ENCODE data around the gene MARK2. TPM values are rescaled to one million over a fixed set of nuclear protein-coding genes. Genes with fewer than 3 reads are reported as not detected.
A peak's percentile ranks its signal among the peaks of the same experiment; 100 is the strongest.

The MARK2 gene
- polyA plus RNA-seq, 1 donor (not counting 4 experiments of a cell fraction or from before 2014, with no cell fraction given), result 20.8 TPM

DNA sequence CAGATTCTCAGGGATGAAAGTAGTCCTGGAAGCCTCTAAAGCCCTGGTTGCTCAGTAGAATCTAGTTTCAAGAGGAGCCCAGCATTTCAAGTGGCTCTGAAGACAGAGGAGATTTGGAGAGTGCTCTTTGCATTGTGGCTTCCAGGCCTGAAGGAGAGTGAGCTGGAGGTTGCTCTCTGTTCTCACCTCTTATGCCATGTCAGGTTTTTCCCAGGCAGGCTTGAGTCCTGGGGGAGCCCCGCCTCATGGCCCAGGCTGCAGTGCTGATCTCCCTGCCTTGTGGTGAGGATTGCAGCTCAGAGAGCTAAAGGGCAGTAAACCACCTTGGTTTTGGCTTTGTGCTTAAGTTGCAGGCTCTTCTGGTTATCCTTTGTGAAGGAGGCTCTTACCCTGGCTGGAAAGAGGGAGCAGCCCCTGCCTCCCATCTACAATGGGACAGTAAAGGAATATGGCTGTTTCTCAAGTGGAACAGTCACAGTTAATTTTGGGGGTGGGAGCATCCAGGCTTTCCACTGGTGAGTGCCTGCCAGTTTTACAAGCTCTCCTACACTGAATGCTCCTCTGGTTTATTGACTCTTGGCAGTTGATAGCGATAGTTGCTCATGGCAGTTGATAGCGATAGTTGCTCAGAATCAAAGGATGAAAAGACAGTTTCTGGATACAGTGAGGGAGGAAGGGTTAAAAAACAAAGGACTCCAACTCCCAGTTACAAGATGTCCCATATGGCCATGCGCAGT, 45.5 kb downstream of the MARK2 start:
- peaks cover 59% of the 10 kb centered on the region for H3K79me2 ChIP-seq (ENCODE audit: control insufficient read depth, insufficient read depth, low read length)
- dilution Hi-C loops (cut with MboI; ENCODE audit: extremely low pct_ligation_motif_present, low sequenced_read_pairs), result no loop called here

DNA sequence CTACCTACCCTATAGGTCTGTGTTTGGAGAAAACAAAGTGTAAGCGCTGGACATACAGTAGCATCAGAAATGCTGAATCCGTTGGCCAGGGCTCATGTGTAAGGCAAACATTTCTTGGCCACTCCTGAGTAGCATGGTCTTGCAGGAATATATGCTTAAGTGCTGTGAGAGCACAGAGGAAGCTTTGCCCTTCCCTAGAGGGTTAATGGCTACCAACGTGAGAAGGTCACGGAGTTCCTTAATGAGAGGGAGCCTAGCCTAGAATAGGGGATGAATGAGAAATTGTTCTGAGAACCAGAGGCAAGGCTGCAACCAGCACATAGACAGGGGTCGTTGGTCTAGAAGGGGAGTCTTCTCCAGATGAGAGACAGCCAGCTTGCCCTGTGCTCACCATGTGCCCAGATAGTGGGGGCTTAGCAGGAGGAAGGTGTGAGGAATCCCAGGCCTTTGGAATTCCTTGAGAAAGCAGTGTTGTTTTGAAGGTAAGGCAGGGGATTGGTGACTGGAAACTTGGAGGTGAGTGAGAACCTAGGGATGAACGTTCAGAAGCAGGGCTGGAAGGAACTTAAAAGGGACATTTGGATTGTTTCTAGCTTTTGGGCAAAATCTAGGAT, 48.6 kb downstream of the MARK2 start:
- Histone ChIP-seq H3K9me3 (ENCODE audit: control insufficient read depth, low read depth, low read length) (no peaks in the 10 kb centered on the region), H2AFZ (ENCODE audit: control insufficient read depth, low read length) (no peak overlapping the region), H3K27ac (ENCODE audit: control insufficient read depth, insufficient read depth, low read length) (peak overlapping the region; percentile 89), H3K4me3 (ENCODE audit: control insufficient read depth in 2 of 3, extremely low read depth in 1 of 3, insufficient read depth in 2 of 3, low read depth in 1 of 3, low read length in 3 of 3) (no peak overlapping the region), H3K36me3 (ENCODE audit: control insufficient read depth in 2 of 2, extremely low read depth in 1 of 2, insufficient read depth in 2 of 2, low read length in 2 of 2) (peaks cover 12% of the 10 kb centered on the region in 2 experiments), H3K9me1 (ENCODE audit: control insufficient read depth, extremely low read depth, insufficient read depth, low read length) (no peaks in the 10 kb centered on the region), H3K79me2 (ENCODE audit: control insufficient read depth, insufficient read depth, low read length) (peaks cover 70% of the 10 kb centered on the region), H3K27me3 (ENCODE audit: control insufficient read depth, extremely low read depth, insufficient read depth, low read length) (no peaks in the 10 kb centered on the region), H3K4me1 (ENCODE audit: control insufficient read depth, extremely low read depth, insufficient read depth, low read length) (peaks cover 32% of the 10 kb centered on the region), H3K9ac (ENCODE audit: control insufficient read depth, extremely low read depth, insufficient read depth, low read length) (peak overlapping the region; percentile 22), H4K20me1 (ENCODE audit: control insufficient read depth, extremely low read depth, insufficient read depth, low read length) (peaks cover 5% of the 10 kb centered on the region), H3K4me2 (ENCODE audit: control insufficient read depth, extremely low read depth, insufficient read depth, low read depth, low read length) (peak overlapping the region; percentile 99)
- FAIRE-seq (no peak), DNase-seq (ENCODE audit: low read depth, low spot score) (no peak)
- dilution Hi-C loops (cut with MboI; ENCODE audit: extremely low pct_ligation_motif_present, low sequenced_read_pairs), result no loop called here
- TF ChIP-seq EZH2 (IDR thresholded peaks at IDR 0.05; ENCODE audit: low read length), result no peak
- TF ChIP-seq, protein P1, sequence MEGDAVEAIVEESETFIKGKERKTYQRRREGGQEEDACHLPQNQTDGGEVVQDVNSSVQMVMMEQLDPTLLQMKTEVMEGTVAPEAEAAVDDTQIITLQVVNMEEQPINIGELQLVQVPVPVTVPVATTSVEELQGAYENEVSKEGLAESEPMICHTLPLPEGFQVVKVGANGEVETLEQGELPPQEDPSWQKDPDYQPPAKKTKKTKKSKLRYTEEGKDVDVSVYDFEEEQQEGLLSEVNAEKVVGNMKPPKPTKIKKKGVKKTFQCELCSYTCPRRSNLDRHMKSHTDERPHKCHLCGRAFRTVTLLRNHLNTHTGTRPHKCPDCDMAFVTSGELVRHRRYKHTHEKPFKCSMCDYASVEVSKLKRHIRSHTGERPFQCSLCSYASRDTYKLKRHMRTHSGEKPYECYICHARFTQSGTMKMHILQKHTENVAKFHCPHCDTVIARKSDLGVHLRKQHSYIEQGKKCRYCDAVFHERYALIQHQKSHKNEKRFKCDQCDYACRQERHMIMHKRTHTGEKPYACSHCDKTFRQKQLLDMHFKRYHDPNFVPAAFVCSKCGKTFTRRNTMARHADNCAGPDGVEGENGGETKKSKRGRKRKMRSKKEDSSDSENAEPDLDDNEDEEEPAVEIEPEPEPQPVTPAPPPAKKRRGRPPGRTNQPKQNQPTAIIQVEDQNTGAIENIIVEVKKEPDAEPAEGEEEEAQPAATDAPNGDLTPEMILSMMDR (optimal IDR thresholded peaks at IDR 0.05 in 1 of 3, IDR thresholded peaks at IDR 0.05 in 1 of 3, conservative IDR thresholded peaks at IDR 0.05 in 1 of 3; ENCODE audit: extremely low read depth in 1 of 3, insufficient read depth in 2 of 3, low read length in 3 of 3), result no peak

More for the DNA sequence above, 45.5 kb downstream of the MARK2 start:
- Histone ChIP-seq H3K27ac (ENCODE audit: control insufficient read depth, insufficient read depth, low read length) (no peak overlapping the region), H3K9me1 (ENCODE audit: control insufficient read depth, extremely low read depth, insufficient read depth, low read length) (peaks cover 3% of the 10 kb centered on the region), H3K4me1 (ENCODE audit: control insufficient read depth, extremely low read depth, insufficient read depth, low read length) (peaks cover 29% of the 10 kb centered on the region), H3K4me3 (ENCODE audit: control insufficient read depth in 2 of 3, extremely low read depth in 1 of 3, insufficient read depth in 2 of 3, low read depth in 1 of 3, low read length in 3 of 3) (no peak overlapping the region), H3K36me3 (ENCODE audit: control insufficient read depth in 2 of 2, extremely low read depth in 1 of 2, insufficient read depth in 2 of 2, low read length in 2 of 2) (peaks cover 4 to 7% of the 10 kb centered on the region in 2 experiments), H2AFZ (ENCODE audit: control insufficient read depth, low read length) (no peak overlapping the region), H4K20me1 (ENCODE audit: control insufficient read depth, extremely low read depth, insufficient read depth, low read length) (peaks cover 4% of the 10 kb centered on the region), H3K9ac (ENCODE audit: control insufficient read depth, extremely low read depth, insufficient read depth, low read length) (no peak overlapping the region), H3K9me3 (ENCODE audit: control insufficient read depth, low read depth, low read length) (no peaks in the 10 kb centered on the region), H3K4me2 (ENCODE audit: control insufficient read depth, extremely low read depth, insufficient read depth, low read depth, low read length) (no peak overlapping the region), H3K27me3 (ENCODE audit: control insufficient read depth, extremely low read depth, insufficient read depth, low read length) (no peaks in the 10 kb centered on the region)
- DNase-seq (ENCODE audit: low read depth, low spot score) (no peak), FAIRE-seq (no peak)
- TF ChIP-seq EZH2 (IDR thresholded peaks at IDR 0.05; ENCODE audit: low read length), result no peak
- TF ChIP-seq, protein P1 (optimal IDR thresholded peaks at IDR 0.05 in 1 of 3, IDR thresholded peaks at IDR 0.05 in 1 of 3, conservative IDR thresholded peaks at IDR 0.05 in 1 of 3; ENCODE audit: extremely low read depth in 1 of 3, insufficient read depth in 2 of 3, low read length in 3 of 3), result no peak

All from keratinocyte (primary cell).